SK-N-MC (cell line): ENCODE results near the gene MIR17HG.

Experiments
- EZH2 ChIP-seq: fragments of 200-600 bp; sonication (generic); IDR thresholded peaks from one replicate; pipeline ENCODE4 v1.6.1; 2017; ENCODE audit warnings: antibody characterized with exemption
- FOXP2 ChIP-seq: optimal IDR thresholded peaks from 2 replicates; pipeline ENCODE3; 2011; ENCODE audit warnings: mild to moderate bottlenecking, moderate library complexity; ENCODE audit not compliant: insufficient read depth; ENCODE audit errors: extremely low read length, control extremely low read depth
- POLR2AphosphoS5 ChIP-seq: IDR thresholded peaks from 2 replicates; pipeline ENCODE4 v1.6.1; 2012; ENCODE audit warnings: mild to moderate bottlenecking, low read depth, low read length, borderline replicate concordance

DNA sequence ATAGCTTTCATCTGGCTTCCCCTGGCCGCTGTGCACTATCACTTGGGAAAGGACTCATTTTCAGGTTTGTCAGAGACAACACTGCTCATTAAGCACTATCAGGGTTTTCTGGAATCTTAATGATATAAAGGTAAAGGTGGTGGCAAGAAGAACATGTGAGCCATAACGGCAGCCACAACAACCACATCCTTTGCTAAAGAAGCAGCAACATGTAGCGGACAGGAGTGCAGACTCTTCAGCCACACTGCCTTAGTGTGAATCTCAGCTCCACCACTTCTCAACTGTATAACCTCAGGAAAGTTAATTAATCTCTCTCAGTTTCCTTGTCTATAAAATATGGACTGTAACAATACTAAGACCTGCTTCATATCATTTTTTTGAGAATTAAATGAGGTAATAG, 24.1 kb upstream of the MIR17HG start:
- TF ChIP-seq EZH2 (no peak), POLR2AphosphoS5 (no peak), FOXP2 (no peak)
